ENCODE measurements around the gene COQ3.

COQ3 gene

GRCh38 chr6:99364026-99364425 is 30.0 kb downstream of the COQ3 start:
- TF ChIP-seq ESRRG (CRISPR knock-in tag; IDR thresholded peaks at IDR 0.05) (no peak), TSHZ2 (CRISPR knock-in tag; IDR thresholded peaks at IDR 0.05) (no peak)
- ATAC-seq, result no peak

GRCh38 chr6:99362678-99363268 is 31.2 kb downstream of the COQ3 start:
- no peak for ATAC-seq
- TF ChIP-seq OSR1 (CRISPR knock-in tag; IDR thresholded peaks at IDR 0.05) (no peak), TOX (CRISPR knock-in tag; IDR thresholded peaks at IDR 0.05; ENCODE audit: borderline replicate concordance) (no peak), PPARA (CRISPR knock-in tag; IDR thresholded peaks at IDR 0.05; ENCODE audit: borderline replicate concordance) (no peak), ARNTL (CRISPR knock-in tag; IDR thresholded peaks at IDR 0.05; ENCODE audit: borderline replicate concordance, low read depth) (no peak), ZC3H10 (CRISPR knock-in tag; IDR thresholded peaks at IDR 0.05) (no peak), CSDC2 (CRISPR knock-in tag; IDR thresholded peaks at IDR 0.05) (no peak), TSHZ2 (CRISPR knock-in tag; IDR thresholded peaks at IDR 0.05) (no peak), TCF4 (CRISPR knock-in tag; IDR thresholded peaks at IDR 0.05; ENCODE audit: borderline replicate concordance) (no peak), ZFP3 (CRISPR knock-in tag; IDR thresholded peaks at IDR 0.05) (no peak)

- no peak for ATAC-seq
- TF ChIP-seq ZFP3 (CRISPR knock-in tag; IDR thresholded peaks at IDR 0.05), result no peak
- no peak for TF ChIP-seq GLIS3 (CRISPR knock-in tag; IDR thresholded peaks at IDR 0.05)
- no peak for TF ChIP-seq OSR1 (CRISPR knock-in tag; IDR thresholded peaks at IDR 0.05)
- TF ChIP-seq ZNF8 (CRISPR knock-in tag; IDR thresholded peaks at IDR 0.05), result no peak
- no peak for TF ChIP-seq CSDC2 (CRISPR knock-in tag; IDR thresholded peaks at IDR 0.05)
- TF ChIP-seq ZNF565 (CRISPR knock-in tag; conservative IDR thresholded peaks at IDR 0.05; ENCODE audit: low read depth), result no peak
- TF ChIP-seq ZNF70 (CRISPR knock-in tag; IDR thresholded peaks at IDR 0.05), result no peak
- TF ChIP-seq SNAI2 (CRISPR knock-in tag; IDR thresholded peaks at IDR 0.05), result no peak
These were observed 34.2 kb downstream of the COQ3 start for GRCh38 chr6:99359800-99360199.

- no peak for ATAC-seq
These were observed 37.4 kb downstream of the COQ3 start for GRCh38 chr6:99356641-99357040.

More at GRCh38 chr6:99356641-99357040, 37.4 kb downstream of the COQ3 start:
- TF ChIP-seq CSDC2 (CRISPR knock-in tag; IDR thresholded peaks at IDR 0.05) (no peak), RARB (CRISPR knock-in tag; IDR thresholded peaks at IDR 0.05) (no peak), ZFP30 (CRISPR knock-in tag; IDR thresholded peaks at IDR 0.05) (no peak), TSHZ2 (CRISPR knock-in tag; IDR thresholded peaks at IDR 0.05) (no peak), ZNF70 (CRISPR knock-in tag; IDR thresholded peaks at IDR 0.05) (no peak), ZFP3 (CRISPR knock-in tag; IDR thresholded peaks at IDR 0.05) (no peak), ARNTL (CRISPR knock-in tag; IDR thresholded peaks at IDR 0.05; ENCODE audit: borderline replicate concordance, low read depth) (no peak), PPARA (CRISPR knock-in tag; IDR thresholded peaks at IDR 0.05; ENCODE audit: borderline replicate concordance) (no peak), CREB5 (CRISPR knock-in tag; IDR thresholded peaks at IDR 0.05; ENCODE audit: low read depth) (no peak), GLIS3 (CRISPR knock-in tag; IDR thresholded peaks at IDR 0.05) (no peak), BACH2 (CRISPR knock-in tag; IDR thresholded peaks at IDR 0.05; ENCODE audit: borderline replicate concordance) (no peak), ZNF565 (CRISPR knock-in tag; conservative IDR thresholded peaks at IDR 0.05; ENCODE audit: low read depth) (no peak), CSRNP3 (CRISPR knock-in tag; IDR thresholded peaks at IDR 0.05) (no peak), POU6F1 (CRISPR knock-in tag; IDR thresholded peaks at IDR 0.05; ENCODE audit: borderline replicate concordance, low read depth) (no peak), ISL1 (CRISPR knock-in tag; IDR thresholded peaks at IDR 0.05) (no peak), ZNF8 (CRISPR knock-in tag; IDR thresholded peaks at IDR 0.05) (no peak), ESRRG (CRISPR knock-in tag; IDR thresholded peaks at IDR 0.05) (no peak), ZC3H10 (CRISPR knock-in tag; IDR thresholded peaks at IDR 0.05) (no peak), TOX (CRISPR knock-in tag; IDR thresholded peaks at IDR 0.05; ENCODE audit: borderline replicate concordance) (no peak)
